Trophoblast cell (in vitro differentiated cells and primary cell): Measurements from ENCODE around the gene DTD1.

Experiments
- DNase-seq, 2 donors: peaks; one replicate each; pipeline ENCODE4 v3.0.0-alpha.2; 2016
- H2AFZ ChIP-seq: 2 replicates; pipeline ENCODE4 v1.6.1; 2013; ENCODE audit warnings: low read length, moderate library complexity, mild to moderate bottlenecking; ENCODE audit not compliant: insufficient read depth, poor library complexity
- H2AK5ac ChIP-seq: 2 replicates; pipeline ENCODE4 v1.6.1; 2013; ENCODE audit warnings: mild to moderate bottlenecking, low read length
- H2BK120ac ChIP-seq: 2 replicates; pipeline ENCODE4 v1.6.1; 2013; ENCODE audit warnings: low read length, mild to moderate bottlenecking, moderate library complexity; ENCODE audit not compliant: insufficient read depth, poor library complexity
- H2BK12ac ChIP-seq: 2 replicates; pipeline ENCODE4 v1.6.1; 2013; ENCODE audit warnings: mild to moderate bottlenecking, low read length, moderate library complexity
- H2BK5ac ChIP-seq: 2 replicates; pipeline ENCODE4 v1.6.1; 2013; ENCODE audit warnings: low read length, low read depth, moderate library complexity, mild to moderate bottlenecking; ENCODE audit not compliant: poor library complexity
- H3K14ac ChIP-seq: 2 replicates; pipeline ENCODE4 v1.6.1; 2013; ENCODE audit warnings: mild to moderate bottlenecking, low read length
- H3K18ac ChIP-seq: 2 replicates; pipeline ENCODE4 v1.6.1; 2013; ENCODE audit warnings: mild to moderate bottlenecking, low read length
- H3K23ac ChIP-seq: 2 replicates; pipeline ENCODE4 v1.6.1; 2013; ENCODE audit warnings: low read length
- H3K27ac ChIP-seq: 2 replicates; pipeline ENCODE4 v1.5.1; 2013; ENCODE audit warnings: low read depth, mild to moderate bottlenecking, inconsistent platforms, low read length, moderate library complexity
- H3K27me3 ChIP-seq: 2 replicates; pipeline ENCODE4 v1.6.1; 2013; ENCODE audit warnings: inconsistent platforms, mild to moderate bottlenecking, low read length, moderate library complexity; ENCODE audit not compliant: insufficient read depth
- H3K36me3 ChIP-seq, 2 experiments: 1 replicate in 1 of 2; 2 replicates in 1 of 2; pipeline ENCODE4 v1.6.1; 2013; ENCODE audit warnings: low read length in 2 of 2, mild to moderate bottlenecking in 2 of 2, moderate library complexity in 1 of 2; ENCODE audit not compliant: insufficient read depth in 2 of 2, control insufficient read depth in 1 of 2
- H3K4ac ChIP-seq: 2 replicates; pipeline ENCODE4 v1.6.1; 2013; ENCODE audit warnings: low read depth, mild to moderate bottlenecking, low read length, moderate library complexity
- H3K4me1 ChIP-seq, 2 experiments: 1 replicate in 1 of 2; 2 replicates in 1 of 2; pipeline ENCODE4 v1.6.1; 2013; ENCODE audit warnings: low read length in 2 of 2, mild to moderate bottlenecking in 2 of 2, moderate library complexity in 1 of 2; ENCODE audit not compliant: insufficient read depth in 2 of 2, control insufficient read depth in 1 of 2
- H3K4me2 ChIP-seq: 2 replicates; pipeline ENCODE4 v1.6.1; 2013; ENCODE audit warnings: inconsistent platforms, mild to moderate bottlenecking, low read length, moderate library complexity
- H3K4me3 ChIP-seq: 2 replicates; pipeline ENCODE4 v1.5.1; 2013; ENCODE audit warnings: mild to moderate bottlenecking, low read depth, low read length, inconsistent platforms
- H3K79me1 ChIP-seq: one replicate; pipeline ENCODE4 v1.6.1; 2013; ENCODE audit warnings: low read length
- H3K79me2 ChIP-seq: 2 replicates; pipeline ENCODE4 v1.6.1; 2013; ENCODE audit warnings: low read length, mild to moderate bottlenecking; ENCODE audit not compliant: control insufficient read depth, insufficient read depth, poor library complexity
- H3K9ac ChIP-seq: 2 replicates; pipeline ENCODE4 v1.6.1; 2013; ENCODE audit warnings: mild to moderate bottlenecking, low read length
- H3K9me3 ChIP-seq: 2 replicates; pipeline ENCODE4 v1.6.1; 2013; ENCODE audit warnings: low read depth, mild to moderate bottlenecking, control low read depth, inconsistent platforms, low read length; ENCODE audit not compliant: insufficient read depth
- H4K12ac ChIP-seq: 2 replicates; pipeline ENCODE4 v1.6.1; 2013; ENCODE audit warnings: low read depth, mild to moderate bottlenecking, low read length, moderate library complexity
- H4K8ac ChIP-seq: 2 replicates; pipeline ENCODE4 v1.6.1; 2013; ENCODE audit warnings: low read depth, mild to moderate bottlenecking, low read length, moderate library complexity
- H4K91ac ChIP-seq: one replicate; pipeline ENCODE4 v1.6.1; 2013; ENCODE audit warnings: low read depth, mild to moderate bottlenecking, low read length, moderate library complexity
- WGBS: extraction: QIAGEN DNeasy Blood & Tissue Kit; methylation state at CpG from one replicate; pipeline ENCODE4 v1.1.7; 2013; ENCODE audit warnings: missing lambda C conversion rate; ENCODE audit not compliant: insufficient read length, insufficient coverage; ENCODE audit errors: extremely low coverage; 5-methylcytosine and 5-hydroxymethylcytosine counted together

DTD1 gene

GRCh38 chr20:18672834-18673233, 85.0 kb downstream of the DTD1 start:
- no peak overlapping the region for H2BK120ac ChIP-seq
- H3K27ac ChIP-seq, result no peak overlapping the region
- H3K4ac ChIP-seq, result no peak overlapping the region
- H3K18ac ChIP-seq, result no peak overlapping the region
- no CpG with 5 or more reads among the region's 9 CpGs for WGBS
- no peak overlapping the region for H3K4me3 ChIP-seq
- no peak for DNase-seq
- peaks cover 11 to 16% of the 10 kb centered on the region in 2 experiments for H3K4me1 ChIP-seq
- no peak overlapping the region for H3K23ac ChIP-seq
- no peak overlapping the region for H4K8ac ChIP-seq
- H2AFZ ChIP-seq, result no peak overlapping the region
- no peak overlapping the region for H2AK5ac ChIP-seq
- no peak overlapping the region for H2BK12ac ChIP-seq
- H3K14ac ChIP-seq, result no peak overlapping the region
- no peak overlapping the region for H4K12ac ChIP-seq
- no peak overlapping the region for H4K91ac ChIP-seq
- H3K4me2 ChIP-seq, result no peak overlapping the region
- no peaks in the 10 kb centered on the region for H3K27me3 ChIP-seq
- no peak overlapping the region for H2BK5ac ChIP-seq
- no peaks in the 10 kb centered on the region for H3K9me3 ChIP-seq
- H3K9ac ChIP-seq, result no peak overlapping the region
- no peaks in the 10 kb centered on the region for H3K79me2 ChIP-seq
- peaks cover 3% of the 10 kb centered on the region for H3K79me1 ChIP-seq
- no peaks in the 10 kb centered on the region for H3K36me3 ChIP-seq

- Histone ChIP-seq H3K9me3 (no peaks in the 10 kb centered on the region), H3K4me1 (peaks cover 0 to 2% of the 10 kb centered on the region in 2 experiments)
These were observed 88.5 kb downstream of the DTD1 start for GRCh38 chr20:18676396-18676795.

GRCh38 chr20:18677126-18677525, 89.3 kb downstream of the DTD1 start:
- Histone ChIP-seq H3K4me2 (no peak overlapping the region), H3K4ac (no peak overlapping the region), H2BK5ac (no peak overlapping the region), H3K14ac (no peak overlapping the region), H2AFZ (no peak overlapping the region), H3K79me1 (no peaks in the 10 kb centered on the region), H4K12ac (no peak overlapping the region), H3K4me3 (no peak overlapping the region), H4K8ac (no peak overlapping the region), H4K91ac (no peak overlapping the region), H3K79me2 (no peaks in the 10 kb centered on the region), H3K23ac (no peak overlapping the region), H3K9ac (no peak overlapping the region), H2AK5ac (no peak overlapping the region), H3K27ac (no peak overlapping the region), H2BK12ac (no peak overlapping the region), H3K36me3 (no peaks in the 10 kb centered on the region), H3K4me1 (peaks cover 0 to 2% of the 10 kb centered on the region in 2 experiments), H3K9me3 (no peaks in the 10 kb centered on the region), H3K18ac (no peak overlapping the region), H2BK120ac (no peak overlapping the region), H3K27me3 (no peaks in the 10 kb centered on the region)
- no CpG with 5 or more reads among the region's 4 CpGs for WGBS
- no peak for DNase-seq

More at GRCh38 chr20:18676396-18676795, 88.5 kb downstream of the DTD1 start:
- H3K14ac ChIP-seq, result no peak overlapping the region
- no peak overlapping the region for H3K23ac ChIP-seq
- H3K27ac ChIP-seq, result no peak overlapping the region
- no peaks in the 10 kb centered on the region for H3K79me1 ChIP-seq
- H3K18ac ChIP-seq, result no peak overlapping the region
- no peak overlapping the region for H3K4me2 ChIP-seq
- no peak overlapping the region for H2AFZ ChIP-seq
- no CpG with 5 or more reads among the region's 7 CpGs for WGBS
- no peak overlapping the region for H2BK12ac ChIP-seq
- no peak overlapping the region for H4K91ac ChIP-seq
- no peak overlapping the region for H3K4me3 ChIP-seq
- no peaks in the 10 kb centered on the region for H3K79me2 ChIP-seq
- no peak overlapping the region for H3K9ac ChIP-seq
- no peaks in the 10 kb centered on the region for H3K36me3 ChIP-seq
- H2AK5ac ChIP-seq, result no peak overlapping the region
- no peak for DNase-seq
- H4K8ac ChIP-seq, result no peak overlapping the region
- H3K4ac ChIP-seq, result no peak overlapping the region
- no peaks in the 10 kb centered on the region for H3K27me3 ChIP-seq
- no peak overlapping the region for H4K12ac ChIP-seq
- H2BK120ac ChIP-seq, result no peak overlapping the region
- no peak overlapping the region for H2BK5ac ChIP-seq

GRCh38 chr20:18678549-18679419, 90.9 kb downstream of the DTD1 start:
- no peaks in the 10 kb centered on the region for H3K36me3 ChIP-seq
- H2BK120ac ChIP-seq, result no peak overlapping the region
- no peak overlapping the region for H2BK5ac ChIP-seq
- H3K4me2 ChIP-seq, result no peak overlapping the region
- peaks cover 0 to 2% of the 10 kb centered on the region in 2 experiments for H3K4me1 ChIP-seq
- no peaks in the 10 kb centered on the region for H3K79me2 ChIP-seq
- H3K23ac ChIP-seq, result no peak overlapping the region
- DNase-seq, result no peak
- H3K9me3 ChIP-seq, result no peaks in the 10 kb centered on the region
- H3K18ac ChIP-seq, result no peak overlapping the region
- no peak overlapping the region for H2AK5ac ChIP-seq
- H4K91ac ChIP-seq, result no peak overlapping the region
- no CpG with 5 or more reads among the region's 10 CpGs for WGBS
- no peak overlapping the region for H2BK12ac ChIP-seq
- no peak overlapping the region for H4K12ac ChIP-seq
- no peak overlapping the region for H3K27ac ChIP-seq
- H3K14ac ChIP-seq, result no peak overlapping the region
- no peak overlapping the region for H3K4me3 ChIP-seq
- H3K27me3 ChIP-seq, result no peaks in the 10 kb centered on the region
- H3K79me1 ChIP-seq, result no peaks in the 10 kb centered on the region
- no peak overlapping the region for H3K9ac ChIP-seq
- no peak overlapping the region for H4K8ac ChIP-seq
- no peak overlapping the region for H2AFZ ChIP-seq
- no peak overlapping the region for H3K4ac ChIP-seq
